B cell (primary cell): ENCODE measurements around the gene TRIM27. TPM values are rescaled to one million over a fixed set of nuclear protein-coding genes. Genes with fewer than 3 reads are reported as not detected.

Source experiments
- ATAC-seq: fragments of 200-7000 bp; cut with Tn5 transposase; one replicate; pipeline ENCODE4 v1.10.0; 2021; ENCODE audit warnings: low read depth, mild to moderate bottlenecking, moderate number of reproducible peaks, moderate library complexity
- CTCF ChIA-PET: fragments of 350-600 bp; sonication (Branson Sonifier 250); formaldehyde crosslinking; loops from one replicate; lab custom pipeline; 2021; ENCODE audit warnings: antibody characterized with exemption, inconsistent platforms; lab: Charles Lee
- POLR2A ChIA-PET: fragments of 350-600 bp; sonication (Branson Sonifier 250); formaldehyde crosslinking; loops from one replicate; lab custom pipeline; 2021; ENCODE audit warnings: antibody characterized with exemption; lab: Charles Lee
- DNase-seq: peaks from one replicate; pipeline ENCODE4 v3.0.0; 2013
- H2AFZ ChIP-seq: 2 replicates; pipeline ENCODE4 v1.6.1; 2012; ENCODE audit warnings: mild to moderate bottlenecking, low read depth, low read length; ENCODE audit not compliant: insufficient read depth, poor library complexity, severe bottlenecking
- H3K27ac ChIP-seq, 2 donors: 1 replicate in 1 of 2; 2 replicates in 1 of 2; pipeline ENCODE4 v1.5.1; 2012 to 2013; ENCODE audit warnings: low read length in 2 of 2, mild to moderate bottlenecking in 2 of 2, moderate library complexity in 1 of 2
- H3K27me3 ChIP-seq, 4 experiments: fragments of 200-600 bp in 1 of 4; sonication (generic) in 1 of 4; replicated peaks in 1 of 4; 1 replicate in 2 of 4; 2 replicates in 2 of 4; pipeline versions ENCODE4 v1.6.1 to v1.7.0; 2013 to 2016; ENCODE audit warnings: low read length in 3 of 4, mild to moderate bottlenecking in 2 of 4, mixed read lengths in 1 of 4, moderate library complexity in 1 of 4; ENCODE audit not compliant: insufficient read depth in 4 of 4, control insufficient read depth in 3 of 4; ENCODE audit errors: control extremely low read depth in 1 of 4
- H3K36me3 ChIP-seq, 2 experiments: replicated peaks in 1 of 2; 1 replicate in 1 of 2; 2 replicates in 1 of 2; pipeline versions ENCODE4 v1.6.1 to v1.7.1; 2013; ENCODE audit warnings: low read length in 1 of 2; ENCODE audit not compliant: insufficient read depth in 2 of 2, control insufficient read depth in 1 of 2; ENCODE audit errors: control extremely low read depth in 1 of 2, extremely low read depth in 1 of 2
- H3K4me1 ChIP-seq, 2 donors: fragments of 200-600 bp in 1 of 2; sonication (generic) in 1 of 2; 1 replicate in 1 of 2; 2 replicates in 1 of 2; pipeline versions ENCODE4 v1.5.1 to v1.6.1; 2013 to 2017; ENCODE audit warnings: low read length in 2 of 2; ENCODE audit not compliant: control insufficient read depth in 2 of 2, insufficient read depth in 2 of 2
- H3K4me2 ChIP-seq: replicated peaks from 2 replicates; pipeline ENCODE3; 2012; ENCODE audit warnings: mild to moderate bottlenecking, low read depth, low read length; ENCODE audit not compliant: poor library complexity, severe bottlenecking
- H3K4me3 ChIP-seq, 5 experiments: fragments of 200-600 bp in 1 of 5; sonication (generic) in 1 of 5; 1 replicate in 3 of 5; 2 replicates in 2 of 5; pipeline versions ENCODE4 v1.5.1 to v1.7.0; 2011 to 2016; ENCODE audit warnings: low read length in 4 of 5, mild to moderate bottlenecking in 4 of 5, low read depth in 2 of 5, control low read depth in 1 of 5, moderate library complexity in 1 of 5; ENCODE audit not compliant: insufficient read depth in 1 of 5; ENCODE audit errors: control extremely low read depth in 1 of 5, extremely low read depth in 1 of 5
- H3K79me2 ChIP-seq: fragments of 200-600 bp; sonication (generic); one replicate; pipeline ENCODE4 v1.6.0; 2016; ENCODE audit warnings: low read length; ENCODE audit not compliant: control insufficient read depth, insufficient read depth
- H3K9ac ChIP-seq: fragments of 200-600 bp; sonication (generic); 2 replicates; pipeline ENCODE4 v1.6.1; 2017; ENCODE audit warnings: mild to moderate bottlenecking, low read length, moderate library complexity
- H3K9me3 ChIP-seq, 3 donors: one replicate each; pipeline versions ENCODE4 v1.6.1 to v1.7.1; 2013; ENCODE audit warnings: low read length in 2 of 3; ENCODE audit not compliant: control insufficient read depth in 2 of 3, insufficient read depth in 1 of 3; ENCODE audit errors: control extremely low read depth in 1 of 3
- H4K20me1 ChIP-seq: 2 replicates; pipeline ENCODE4 v1.6.0; 2012; ENCODE audit warnings: mild to moderate bottlenecking, low read length; ENCODE audit not compliant: insufficient read depth, control insufficient read depth, poor library complexity, severe bottlenecking
- H3K27ac Mint-ChIP-seq: one replicate; pipeline ENCODE4 v1.8.0; 2021; ENCODE audit warnings: mixed read lengths
- H3K27me3 Mint-ChIP-seq: one replicate; pipeline ENCODE4 v1.8.0; 2021; ENCODE audit warnings: mixed read lengths
- H3K4me1 Mint-ChIP-seq: one replicate; pipeline ENCODE4 v1.8.0; 2021; ENCODE audit warnings: mixed read lengths
- H3K4me3 Mint-ChIP-seq: one replicate; pipeline ENCODE4 v1.8.0; 2021; ENCODE audit warnings: mixed read lengths
- H3K9me3 Mint-ChIP-seq: one replicate; pipeline ENCODE4 v1.8.0; 2022; ENCODE audit warnings: mixed read lengths; ENCODE audit not compliant: insufficient read depth
- CTCF ChIP-seq: fragments of 200-600 bp; IDR thresholded peaks from one replicate; pipeline ENCODE4 v1.8.0; 2022; ENCODE audit warnings: antibody characterized with exemption, mild to moderate bottlenecking
- EZH2 ChIP-seq: IDR thresholded peaks from 2 replicates; pipeline ENCODE4 v1.6.1; 2012; ENCODE audit warnings: borderline replicate concordance, low read depth, mild to moderate bottlenecking, moderate library complexity, low read length; ENCODE audit not compliant: insufficient read depth, poor library complexity, severe bottlenecking
- WGBS: methylation state at CpG from one replicate; pipeline ENCODE4 v1.1.5; 2013; ENCODE audit warnings: missing lambda C conversion rate; ENCODE audit not compliant: insufficient coverage; 5-methylcytosine and 5-hydroxymethylcytosine counted together
- intact Hi-C: fragments of 100-400 bp; cut with micrococcal nuclease; formaldehyde crosslinking; loops from one replicate; pipeline ENCODE4 v1.10.0; 2022
- polyA plus RNA-seq: library from polyadenylated mRNA; depleted of rRNA; stranded (reverse); fragments of >200 nt; gene quantifications from 2 replicates; pipeline ENCODE4 v1.2.3, GENCODE V29; 2012
- total RNA-seq, 2 donors: library from RNA; stranded (reverse); fragments of 120-200 nt in 1 of 2; gene quantifications; 1 replicate in 1 of 2; 2 replicates in 1 of 2; pipeline versions ENCODE4 v1.2.3 to v1.2.4, GENCODE V29; 2013 to 2022

TRIM27 gene
- total and polyA plus RNA-seq, 2 donors (not counting 1 experiment from before 2014, with no cell fraction given): 48.3 to 70.0 TPM

- no peak for TF ChIP-seq CTCF
- no peak for TF ChIP-seq EZH2
- no peak overlapping the region for H2AFZ ChIP-seq
- H3K4me2 ChIP-seq: no peak overlapping the region
- no peak for ATAC-seq
- ChIA-PET POLR2A (no interaction called here), CTCF (no interaction called here)
- no peak overlapping the region for H3K4me3 Mint-ChIP-seq
- H3K9ac ChIP-seq: no peak overlapping the region
- no peaks in the 10 kb centered on the region for H3K79me2 ChIP-seq
- DNase-seq: no peak
- H3K4me1 Mint-ChIP-seq: peaks cover 15% of the 10 kb centered on the region
- no peaks in the 10 kb centered on the region for H3K27me3 ChIP-seq
- H3K27ac ChIP-seq: no peak overlapping the region
- no peaks in the 10 kb centered on the region for H4K20me1 ChIP-seq
- H3K36me3 ChIP-seq: no peaks in the 10 kb centered on the region
- intact Hi-C loops: no loop called here
- H3K4me1 ChIP-seq: peaks cover 5 to 6% of the 10 kb centered on the region in 2 donors
- no peak overlapping the region for H3K4me3 ChIP-seq
- no peak overlapping the region for H3K27ac Mint-ChIP-seq
- H3K27me3 Mint-ChIP-seq: peaks cover 4% of the 10 kb centered on the region
- no peaks in the 10 kb centered on the region for H3K9me3 Mint-ChIP-seq
- peaks cover 0 to 8% (median 0%) of the 10 kb centered on the region in 3 donors for H3K9me3 ChIP-seq
- WGBS: 100% methylated on average over 1 of the region's 4 CpGs
These were observed 31.3 kb downstream of the TRIM27 start for GRCh38 chr6:28892525-28892924.

GRCh38 chr6:28887796-28888496, 35.8 kb downstream of the TRIM27 start:
- H3K4me1 ChIP-seq: peaks cover 9 to 11% of the 10 kb centered on the region in 2 donors
- TF ChIP-seq EZH2 (no peak), CTCF (no peak)
- Mint-ChIP-seq H3K4me3 (no peak overlapping the region), H3K27ac (no peak overlapping the region), H3K9me3 (peaks cover 2% of the 10 kb centered on the region), H3K4me1 (peaks cover 13% of the 10 kb centered on the region), H3K27me3 (peaks cover 16% of the 10 kb centered on the region)
- H3K27ac ChIP-seq: no peak overlapping the region
- intact Hi-C loops: no loop called here
- no peaks in the 10 kb centered on the region for H3K36me3 ChIP-seq
- ChIA-PET CTCF (interaction anchor here (1.2 to 1.5 kb wide), 2 partner anchors 30 to 36 kb away, joined by 3 read pairs; partner anchors contain the start of gene TRIM27), POLR2A (no interaction called here)
- no peak overlapping the region for H3K4me3 ChIP-seq
- no CpG with 5 or more reads among the region's 4 CpGs for WGBS
- ATAC-seq (no peak), DNase-seq (no peak)
- no peak overlapping the region for H3K4me2 ChIP-seq
- H3K9ac ChIP-seq: no peak overlapping the region
- no peak overlapping the region for H2AFZ ChIP-seq
- no peaks in the 10 kb centered on the region for H3K79me2 ChIP-seq
- H3K9me3 ChIP-seq: peaks cover 0 to 22% (median 4%) of the 10 kb centered on the region in 3 donors
- no peaks in the 10 kb centered on the region for H4K20me1 ChIP-seq
- peaks cover 0 to 18% (median 10%) of the 10 kb centered on the region in 4 experiments for H3K27me3 ChIP-seq
